ENCODE data around the gene DLG2. TPM values are rescaled to one million over a fixed set of nuclear protein-coding genes. Genes with fewer than 3 reads are reported as not detected.

Gene DLG2
- total RNA-seq, 4 donors from 2014 or later, result 7.3 to 14.1 (median 11.1) TPM

- H3K36me3 ChIP-seq, result no peaks in the 10 kb centered on the region
- H3K4me1 ChIP-seq, result no peaks in the 10 kb centered on the region
- TF ChIP-seq POLR2AphosphoS5 (IDR thresholded peaks at IDR 0.05) (no peak), EP300 (IDR thresholded peaks at IDR 0.05) (no peak), POLR2A (IDR thresholded peaks at IDR 0.05; ENCODE audit: low read depth) (no peak), CTCF (IDR thresholded peaks at IDR 0.05) (no peak)
- WGBS, result 45% methylated on average over 2 of the region's 2 CpGs
- H3K27me3 ChIP-seq, result no peaks in the 10 kb centered on the region
- no peak for DNase-seq (ENCODE audit: extremely low spot score)
- H3K4me3 ChIP-seq, result no peak overlapping the region
- H3K9me3 ChIP-seq, result peaks cover 0 to 10% (median 0%) of the 10 kb centered on the region in 4 donors
- no peak overlapping the region for H3K27ac ChIP-seq (replicated peaks in 1 of 4)
- intact Hi-C loops (cut with DNase I), result no loop called here
These were observed 1763.9 kb downstream of the DLG2 start for GRCh38 chr11:83863272-83863671.

GRCh38 chr11:83862691-83863090 lies 1764.5 kb downstream of the DLG2 start:
- Histone ChIP-seq H3K27me3 (no peaks in the 10 kb centered on the region), H3K4me1 (no peaks in the 10 kb centered on the region), H3K9me3 (peaks cover 0 to 10% (median under 1%) of the 10 kb centered on the region in 4 donors), H3K4me3 (no peak overlapping the region), H3K36me3 (no peaks in the 10 kb centered on the region), H3K27ac (replicated peaks in 1 of 4) (no peak overlapping the region)
- 54% methylated on average over 1 of the region's 1 CpG for WGBS
- intact Hi-C loops (cut with DNase I), result no loop called here
- TF ChIP-seq POLR2AphosphoS5 (IDR thresholded peaks at IDR 0.05) (no peak), EP300 (IDR thresholded peaks at IDR 0.05) (no peak), POLR2A (IDR thresholded peaks at IDR 0.05; ENCODE audit: low read depth) (no peak), CTCF (IDR thresholded peaks at IDR 0.05) (no peak)
- no peak for DNase-seq (ENCODE audit: extremely low spot score)

- no peak for DNase-seq (ENCODE audit: extremely low spot score)
- WGBS, result 75% methylated on average over 3 of the region's 3 CpGs
- Histone ChIP-seq H3K4me3 (no peak overlapping the region), H3K27me3 (no peaks in the 10 kb centered on the region), H3K9me3 (peaks cover 0 to 16% (median 3%) of the 10 kb centered on the region in 4 donors), H3K27ac (replicated peaks in 1 of 4) (no peak overlapping the region), H3K4me1 (no peaks in the 10 kb centered on the region), H3K36me3 (no peaks in the 10 kb centered on the region)
- intact Hi-C loops (cut with DNase I), result no loop called here
- TF ChIP-seq POLR2A (IDR thresholded peaks at IDR 0.05; ENCODE audit: low read depth) (no peak), CTCF (IDR thresholded peaks at IDR 0.05) (no peak), EP300 (IDR thresholded peaks at IDR 0.05) (no peak), POLR2AphosphoS5 (IDR thresholded peaks at IDR 0.05) (no peak)
These were observed 1765.1 kb downstream of the DLG2 start for GRCh38 chr11:83862033-83862432.

- TF ChIP-seq POLR2AphosphoS5 (IDR thresholded peaks at IDR 0.05) (no peak), CTCF (IDR thresholded peaks at IDR 0.05) (no peak), EP300 (IDR thresholded peaks at IDR 0.05) (no peak), POLR2A (IDR thresholded peaks at IDR 0.05; ENCODE audit: low read depth) (no peak)
- Histone ChIP-seq H3K36me3 (no peaks in the 10 kb centered on the region), H3K27me3 (no peaks in the 10 kb centered on the region), H3K27ac (replicated peaks in 1 of 4) (no peak overlapping the region), H3K4me3 (no peak overlapping the region), H3K9me3 (peaks cover 0 to 21% (median 5%) of the 10 kb centered on the region in 4 donors), H3K4me1 (no peaks in the 10 kb centered on the region)
- intact Hi-C loops (cut with DNase I), result no loop called here
- 88% methylated on average over 1 of the region's 1 CpG for WGBS
- DNase-seq (ENCODE audit: extremely low spot score), result no peak
These were observed 1768.5 kb downstream of the DLG2 start for GRCh38 chr11:83858694-83859093.

- intact Hi-C loops (cut with DNase I), result no loop called here
- DNase-seq (ENCODE audit: extremely low spot score), result no peak
- TF ChIP-seq POLR2A (IDR thresholded peaks at IDR 0.05; ENCODE audit: low read depth) (no peak), POLR2AphosphoS5 (IDR thresholded peaks at IDR 0.05) (no peak), EP300 (IDR thresholded peaks at IDR 0.05) (no peak), CTCF (IDR thresholded peaks at IDR 0.05) (no peak)
- Histone ChIP-seq H3K4me3 (no peak overlapping the region), H3K36me3 (no peaks in the 10 kb centered on the region), H3K9me3 (peaks cover 0 to 21% (median 5%) of the 10 kb centered on the region in 4 donors), H3K4me1 (no peaks in the 10 kb centered on the region), H3K27me3 (no peaks in the 10 kb centered on the region), H3K27ac (replicated peaks in 1 of 4) (no peak overlapping the region)
- WGBS, result 92% methylated on average over 1 of the region's 1 CpG
These were observed 1771.9 kb downstream of the DLG2 start for GRCh38 chr11:83855237-83855636.
